SH-SY5Y (cell line): Measurements from ENCODE around the gene MRPS14.

Experiments used
- GATA2 ChIP-seq: IDR thresholded peaks from 2 replicates; pipeline ENCODE4 v1.6.1; 2011; ENCODE audit warnings: mild to moderate bottlenecking, low read depth, low read length
- GATA3 ChIP-seq: IDR thresholded peaks from 2 replicates; pipeline ENCODE4 v1.6.1; 2011; ENCODE audit warnings: low read depth, mild to moderate bottlenecking, low read length, moderate library complexity

The MRPS14 gene

GRCh38 chr1:174999936-175000696, 23.1 kb downstream of the MRPS14 start, which contains the start of gene CACYBP:
TSS of gene CACYBP (plus strand) at chr1:174999947. CDS start at chr1:175000181, 234 bp downstream.
- no peak for TF ChIP-seq GATA2
- no peak for TF ChIP-seq GATA3

GRCh38 chr1:174999216-174999935, 23.8 kb downstream of the MRPS14 start:
- TF ChIP-seq GATA3 (no peak), GATA2 (no peak; the same call in 1 of the 2 replicates)

- TF ChIP-seq GATA3 (peak; percentile 64; the same call in 1 of the 2 replicates), GATA2 (peak; percentile 73)
Observed at GRCh38 chr1:174998569-174999215, 24.5 kb downstream of the MRPS14 start.

- no peak for TF ChIP-seq GATA2
- TF ChIP-seq GATA3: no peak
Observed at GRCh38 chr1:174997041-174997440, 26.2 kb downstream of the MRPS14 start.

- no peak for TF ChIP-seq GATA2
- no peak for TF ChIP-seq GATA3
Observed at GRCh38 chr1:174996476-174996875, 26.7 kb downstream of the MRPS14 start.

- TF ChIP-seq GATA2: no peak
- TF ChIP-seq GATA3: no peak
Observed at GRCh38 chr1:174995916-174996315, 27.3 kb downstream of the MRPS14 start.

GRCh38 chr1:174995121-174995520, 28.1 kb downstream of the MRPS14 start:
- TF ChIP-seq GATA3: no peak
- TF ChIP-seq GATA2: no peak

GRCh38 chr1:174991473-174991872, 31.8 kb downstream of the MRPS14 start:
- TF ChIP-seq GATA2 (no peak), GATA3 (no peak)

GRCh38 chr1:174990382-174990999, 32.7 kb downstream of the MRPS14 start:
- TF ChIP-seq GATA2: no peak
- TF ChIP-seq GATA3: no peak

GRCh38 chr1:174989536-174990220, 33.5 kb downstream of the MRPS14 start:
- TF ChIP-seq GATA2: no peak
- no peak for TF ChIP-seq GATA3

- TF ChIP-seq GATA3: no peak
- TF ChIP-seq GATA2: no peak
Observed at GRCh38 chr1:174988986-174989385, 34.2 kb downstream of the MRPS14 start.

- TF ChIP-seq GATA2: no peak
- TF ChIP-seq GATA3: no peak
Observed at GRCh38 chr1:174988539-174988938, 34.7 kb downstream of the MRPS14 start.

GRCh38 chr1:174984952-174985351, 38.3 kb downstream of the MRPS14 start:
- no peak for TF ChIP-seq GATA2
- TF ChIP-seq GATA3: no peak
